Measurements from ENCODE around the gene GRAMD1C.

GRCh38 chr3:113805249-113805648, 33.3 kb upstream of the GRAMD1C start:
- TF ChIP-seq CTCF (IDR thresholded peaks at IDR 0.05): no peak
- no peak for TF ChIP-seq POLR2A (IDR thresholded peaks at IDR 0.05)
- no peak for TF ChIP-seq EP300 (IDR thresholded peaks at IDR 0.05)

Measured in ovary (tissue), 3 donors.